PFSK-1 (cell line): ENCODE measurements around the gene THSD4.

Experiments used
- FOXP2 ChIP-seq: optimal IDR thresholded peaks from 2 replicates; pipeline ENCODE3; 2011; ENCODE audit warnings: borderline replicate concordance, control low read depth, inconsistent platforms; ENCODE audit not compliant: insufficient read depth; ENCODE audit errors: extremely low read length, extremely low read depth
- POLR2AphosphoS5 ChIP-seq: IDR thresholded peaks from 2 replicates; pipeline ENCODE4 v1.6.1; 2012; ENCODE audit warnings: low read depth, mild to moderate bottlenecking, control low read depth, low read length, moderate library complexity
- REST ChIP-seq, 2 experiments: IDR thresholded peaks; 2 replicates each; pipeline versions ENCODE4 v1.6.1 to v1.8.0; 2011 to 2012; ENCODE audit warnings: low read depth in 2 of 2, low read length in 2 of 2, control low read depth in 1 of 2, inconsistent platforms in 1 of 2, mild to moderate bottlenecking in 1 of 2, moderate library complexity in 1 of 2; ENCODE audit not compliant: insufficient read depth in 1 of 2
- SIN3A ChIP-seq: IDR thresholded peaks from 2 replicates; pipeline ENCODE4 v1.6.1; 2012; ENCODE audit warnings: mild to moderate bottlenecking, low read length, moderate library complexity, borderline replicate concordance; ENCODE audit not compliant: insufficient read depth
- TAF1 ChIP-seq: IDR thresholded peaks from 2 replicates; pipeline ENCODE4 v1.6.1; 2012; ENCODE audit warnings: low read length, control low read depth, borderline replicate concordance; ENCODE audit not compliant: insufficient read depth

- TF ChIP-seq TAF1 (no peak), POLR2AphosphoS5 (no peak), SIN3A (no peak), REST (IDR thresholded peaks at IDR 0.05; ENCODE audit: insufficient read depth in 1 of 2, low read depth in 2 of 2, low read length in 2 of 2) (no peak), FOXP2 (no peak)
Measured at GRCh38 chr15:71755092-71755970, 640.1 kb downstream of the THSD4 start.
